ENCODE measurements around the gene SYT9.
A peak's percentile ranks its signal among the peaks of the same experiment; 100 is the strongest.

The SYT9 gene, protein sequence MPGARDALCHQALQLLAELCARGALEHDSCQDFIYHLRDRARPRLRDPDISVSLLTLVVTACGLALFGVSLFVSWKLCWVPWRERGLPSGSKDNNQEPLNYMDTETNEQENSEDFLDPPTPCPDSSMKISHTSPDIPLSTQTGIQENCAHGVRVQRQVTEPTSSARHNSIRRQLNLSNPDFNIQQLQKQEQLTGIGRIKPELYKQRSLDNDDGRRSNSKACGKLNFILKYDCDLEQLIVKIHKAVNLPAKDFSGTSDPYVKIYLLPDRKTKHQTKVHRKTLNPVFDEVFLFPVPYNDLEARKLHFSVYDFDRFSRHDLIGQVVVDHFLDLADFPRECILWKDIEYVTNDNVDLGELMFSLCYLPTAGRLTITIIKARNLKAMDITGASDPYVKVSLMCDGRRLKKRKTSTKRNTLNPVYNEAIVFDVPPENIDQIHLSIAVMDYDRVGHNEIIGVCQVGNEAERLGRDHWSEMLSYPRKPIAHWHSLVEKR

DNA sequence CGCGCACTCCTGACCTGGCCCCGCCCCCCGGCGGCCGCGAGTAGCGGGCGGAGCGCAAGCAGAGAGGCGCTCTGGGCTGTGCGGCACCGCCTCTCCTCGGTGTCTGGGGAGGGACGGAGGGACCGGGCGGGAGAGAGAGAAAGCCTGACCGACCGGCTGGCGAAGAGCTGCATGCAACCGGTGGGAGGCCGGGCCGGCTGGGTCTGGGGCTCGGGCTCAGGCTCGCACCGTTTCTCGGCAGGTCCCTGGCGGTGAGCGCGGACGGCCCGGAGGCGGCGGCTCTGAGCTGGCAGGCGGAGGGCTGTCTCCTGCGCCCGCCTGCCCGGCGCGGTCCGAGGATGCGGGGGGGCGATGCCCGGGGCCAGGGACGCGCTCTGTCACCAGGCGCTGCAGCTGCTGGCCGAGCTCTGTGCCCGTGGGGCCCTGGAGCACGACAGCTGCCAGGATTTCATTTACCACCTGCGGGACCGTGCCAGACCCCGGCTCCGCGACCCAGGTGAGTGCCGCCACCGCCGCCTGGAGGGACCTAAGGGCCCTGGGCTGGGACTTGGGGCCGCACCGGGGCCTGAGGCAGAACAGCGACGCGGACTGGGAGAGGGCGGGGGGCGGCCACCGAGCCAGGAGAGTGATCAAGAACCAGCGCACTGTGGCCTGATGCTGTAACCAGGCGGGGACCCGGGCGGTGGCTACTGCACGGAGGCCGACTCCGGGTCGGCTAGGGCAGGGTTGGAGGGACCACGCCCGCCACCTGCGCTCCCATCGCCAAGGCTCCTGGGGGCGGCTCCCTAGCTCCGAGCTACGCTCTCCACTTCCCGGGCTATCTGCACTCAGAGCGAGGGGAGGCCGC, at the start of gene SYT9:
SYT9 (plus strand) TSS at position 69 of the 847 bp plus-strand sequence; CDS start at position 352, 283 bp downstream.
- DNase-seq: peak; percentile 49 to 86

DNA sequence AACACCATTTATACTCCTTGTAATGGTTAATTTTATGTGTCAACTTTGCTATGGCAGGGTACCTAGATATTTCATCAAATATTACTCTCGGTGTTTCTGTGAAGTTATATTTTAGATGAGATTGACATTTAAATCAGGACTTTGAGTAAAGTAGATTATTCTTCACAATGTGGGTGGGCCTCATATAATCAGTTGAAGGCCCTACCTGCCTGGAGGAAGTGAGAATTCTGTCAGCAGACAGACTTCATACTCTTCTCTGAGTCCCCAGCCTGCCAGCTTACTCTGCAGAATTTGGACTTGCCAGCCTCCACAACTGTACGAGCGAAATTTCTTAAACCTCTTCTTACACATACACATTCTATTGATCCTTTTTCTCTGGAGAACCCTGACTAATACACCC, 49.3 kb upstream of the SYT9 start:
- no peak for DNase-seq

DNA sequence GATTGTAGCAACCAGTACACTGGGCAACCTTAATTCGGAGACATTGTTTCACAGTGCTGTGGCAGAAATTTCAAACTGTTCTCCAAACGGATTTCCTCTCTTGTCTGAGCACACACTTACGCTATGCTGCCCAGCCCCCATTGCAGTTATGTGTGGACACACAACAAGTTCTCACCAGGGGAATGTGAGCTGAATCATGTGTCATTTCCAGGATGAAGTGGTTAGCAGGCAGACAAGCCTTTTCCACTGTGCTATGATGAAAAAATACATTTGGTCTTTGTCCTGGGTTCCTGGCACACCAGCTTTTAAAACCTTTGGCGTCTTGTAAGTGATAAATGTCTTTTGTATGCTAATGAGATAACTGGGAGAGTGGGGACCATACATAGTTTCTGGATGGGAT, 46.9 kb upstream of the SYT9 start:
- DNase-seq: no peak

- no peak for DNase-seq
These were observed 43.3 kb upstream of the SYT9 start for GRCh38 chr11:7208391-7208790.

GRCh38 chr11:7219491-7219890, 32.2 kb upstream of the SYT9 start:
- DNase-seq: no peak

DNA sequence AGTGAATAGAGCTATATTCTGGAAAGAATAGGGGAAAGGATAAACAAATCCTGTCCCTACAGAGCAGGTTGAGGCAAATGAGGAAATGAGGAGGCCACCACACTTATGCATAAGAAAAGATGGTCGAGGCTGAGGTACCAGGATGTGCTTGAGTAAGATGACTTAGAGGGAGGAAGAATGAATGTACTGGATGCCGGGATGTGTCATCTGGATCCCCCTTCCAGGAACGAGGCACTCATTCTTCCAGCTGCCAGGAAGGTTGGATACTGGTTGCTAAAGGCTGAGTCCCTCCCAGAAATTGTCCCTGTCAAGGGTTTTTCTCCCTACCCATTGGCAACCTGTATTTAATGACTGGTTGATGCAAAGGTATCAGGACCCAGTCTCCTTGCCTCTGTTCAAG, 31.1 kb upstream of the SYT9 start:
- DNase-seq: no peak

- DNase-seq: no peak
These were observed 29.1 kb upstream of the SYT9 start for GRCh38 chr11:7222619-7223018.

- DNase-seq: no peak
These were observed 11.8 kb upstream of the SYT9 start for GRCh38 chr11:7239877-7240276.

GRCh38 chr11:7245341-7245740, 6.4 kb upstream of the SYT9 start:
- DNase-seq: no peak

GRCh38 chr11:7246179-7246578, 5.5 kb upstream of the SYT9 start:
- no peak for DNase-seq

DNA sequence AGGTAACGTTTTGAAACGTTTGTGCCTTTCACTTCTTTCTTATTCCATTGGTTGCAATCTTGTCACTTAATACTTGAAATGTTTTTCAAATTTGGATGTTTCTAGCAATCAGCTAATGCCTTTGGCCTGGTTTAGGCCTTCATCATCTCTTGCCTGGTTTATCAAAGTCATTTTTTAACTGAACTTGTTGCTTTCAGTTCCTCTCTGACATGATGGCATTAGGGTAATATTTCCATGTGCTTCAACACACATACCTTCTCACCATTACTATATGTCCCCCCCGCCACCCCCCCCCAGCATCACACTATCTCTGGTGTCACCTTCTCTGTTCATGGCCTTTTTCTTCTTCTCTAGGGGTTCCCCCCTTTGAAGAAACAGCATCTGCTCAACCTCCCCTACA, 1.5 kb upstream of the SYT9 start:
- DNase-seq: no peak

DNA sequence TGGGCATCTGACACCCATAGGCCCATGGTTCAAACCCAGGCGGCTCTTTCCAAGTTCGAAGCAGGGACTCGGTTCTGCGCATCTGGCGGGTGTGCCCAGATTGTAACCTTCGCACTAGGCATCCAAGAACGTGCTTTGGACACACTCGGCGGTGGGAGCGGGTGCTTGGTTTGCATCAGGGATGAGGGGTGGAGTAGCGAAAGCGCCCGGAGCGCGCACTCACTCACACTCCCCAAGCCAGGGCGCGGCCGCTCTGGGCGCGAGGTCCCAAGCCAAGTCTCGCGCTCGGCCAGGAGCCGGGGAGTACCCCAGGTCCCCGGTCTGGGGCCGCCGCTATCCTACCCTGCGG, 243 bp upstream of the SYT9 start:
- no peak for DNase-seq

DNA sequence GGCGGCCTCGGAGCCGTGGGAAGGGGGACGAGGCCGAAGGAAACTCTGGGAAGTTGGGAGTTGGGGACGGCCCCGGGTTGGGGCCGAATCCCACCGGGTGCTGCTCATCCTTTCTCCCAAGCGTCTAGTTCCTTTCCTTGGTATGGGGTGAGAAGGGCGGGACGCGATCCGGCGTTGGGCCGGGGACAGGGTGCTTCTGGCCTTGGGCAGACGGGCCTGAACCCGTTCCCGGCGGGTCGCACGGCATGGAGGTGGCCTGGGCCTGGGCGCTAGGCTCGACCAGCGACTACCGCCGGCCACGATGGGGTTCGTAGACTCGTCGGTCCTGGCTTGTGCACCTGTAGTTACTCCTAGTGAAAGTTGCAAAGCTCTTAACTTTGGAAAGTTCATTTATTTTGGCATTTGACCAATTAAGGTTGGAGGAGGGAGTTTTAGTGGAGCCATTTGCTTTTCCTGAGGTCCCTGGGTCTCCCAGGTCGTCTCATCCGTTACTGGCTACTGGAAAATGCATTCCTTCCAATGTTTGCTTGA, 1.0 kb downstream of the SYT9 start:
- DNase-seq: peak in 1 of 2 donors; percentile 33

DNA sequence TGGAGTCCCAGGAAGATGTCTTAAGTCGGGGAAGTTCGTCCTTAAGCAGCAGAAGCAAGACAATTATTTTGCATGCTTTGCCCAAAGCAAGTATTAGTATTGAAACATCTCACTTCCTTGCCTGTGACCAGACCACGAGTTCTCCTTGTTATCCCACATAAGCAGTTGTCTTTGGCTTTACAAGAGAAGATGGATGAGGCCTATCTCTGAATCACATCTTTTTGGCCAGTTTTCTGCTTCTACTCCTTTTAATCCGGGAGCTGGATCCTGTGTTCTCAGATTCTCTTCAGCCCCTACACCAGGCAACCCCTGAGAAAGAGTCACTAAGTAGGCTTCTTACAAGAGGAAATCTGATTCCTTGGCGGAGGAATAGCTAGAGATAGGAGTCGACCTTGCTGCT, 2.1 kb downstream of the SYT9 start:
- no peak for DNase-seq

- no peak for DNase-seq
These were observed 3.1 kb downstream of the SYT9 start for GRCh38 chr11:7254731-7255291.

GRCh38 chr11:7256943-7257342, 5.2 kb downstream of the SYT9 start:
- no peak for DNase-seq

- DNase-seq: peak; percentile 6 to 51
These were observed 6.0 kb downstream of the SYT9 start for GRCh38 chr11:7257724-7258123.

- DNase-seq: no peak
These were observed 9.9 kb downstream of the SYT9 start for GRCh38 chr11:7261578-7261977.

- DNase-seq: no peak
These were observed 11.0 kb downstream of the SYT9 start for GRCh38 chr11:7262672-7263071.

- DNase-seq: no peak
These were observed 12.1 kb downstream of the SYT9 start for GRCh38 chr11:7263842-7264241.

DNA sequence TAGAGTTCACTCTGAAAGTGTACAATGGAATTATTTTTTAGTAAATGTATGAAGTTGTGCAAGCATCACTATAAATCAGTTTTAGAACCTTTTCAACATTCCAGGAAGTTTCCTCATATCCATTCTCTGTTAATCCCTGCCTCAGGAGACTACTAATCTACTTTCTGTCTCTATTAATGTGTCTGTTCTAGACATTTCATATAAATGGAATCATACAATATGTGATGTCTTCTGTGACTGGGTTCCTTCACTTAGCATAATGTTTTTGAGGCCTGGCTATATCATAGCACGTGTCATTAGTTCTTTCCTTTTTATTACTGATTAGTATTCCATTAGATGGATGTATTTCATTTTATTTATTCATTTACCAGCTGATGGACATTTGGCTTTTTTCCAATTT, 17.1 kb downstream of the SYT9 start:
- no peak for DNase-seq

DNA sequence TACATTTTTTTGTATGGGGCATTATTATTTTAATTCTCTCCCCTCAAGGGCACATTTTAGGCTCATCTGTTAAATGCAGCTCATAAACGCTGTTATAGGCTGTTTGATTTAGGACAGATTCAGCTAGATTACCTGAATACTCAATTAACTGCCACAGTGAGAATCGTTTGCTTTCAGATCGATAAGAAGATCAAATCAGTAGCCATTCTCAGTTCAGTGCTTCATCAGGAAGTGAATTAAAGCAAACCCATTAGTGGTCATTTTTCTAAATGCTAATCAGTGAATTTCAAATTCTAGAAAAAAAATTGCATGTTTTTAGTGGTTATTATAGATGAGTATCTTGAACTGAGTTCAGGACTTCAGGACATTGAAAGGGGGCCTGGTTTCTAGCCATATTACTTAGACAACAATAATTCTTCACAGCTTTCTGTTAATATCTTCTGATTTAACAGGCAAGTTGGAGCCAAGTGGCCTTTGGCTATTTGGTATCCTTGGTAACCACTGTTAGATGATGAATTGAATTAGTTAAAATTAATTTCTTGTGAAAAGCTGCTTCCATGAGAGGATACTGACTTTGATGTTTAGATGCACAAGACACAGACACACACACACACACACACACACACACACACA, 18.6 kb downstream of the SYT9 start:
- no peak for DNase-seq

DNA sequence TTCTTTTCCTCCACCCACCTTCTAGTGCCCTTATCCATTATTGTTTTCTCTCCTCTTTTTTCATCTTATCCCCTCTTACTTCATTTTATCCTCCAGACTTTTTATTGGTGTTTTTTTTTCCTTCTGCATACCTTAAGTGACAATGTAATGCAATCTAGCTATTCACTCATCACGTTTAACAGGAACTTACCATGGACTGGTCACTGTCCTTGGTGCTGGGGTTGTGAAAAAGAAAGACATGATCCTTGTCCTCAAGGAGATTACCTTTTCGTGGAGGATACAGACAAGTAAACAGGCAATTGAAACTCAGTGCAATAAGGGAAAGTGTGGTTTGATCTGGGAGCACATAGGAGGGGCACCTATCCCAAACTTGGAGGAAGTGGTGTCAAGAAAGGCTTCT, 20.7 kb downstream of the SYT9 start:
- no peak for DNase-seq

Measured in hippocampal formation (tissue), 2 donors.